DND-41 (cell line): ENCODE measurements around the gene TMEM132C.

Source experiments
- EZH2 ChIP-seq: IDR thresholded peaks from 3 replicates; pipeline ENCODE4 v1.6.1; 2012; ENCODE audit warnings: borderline replicate concordance, low read depth, mild to moderate bottlenecking, moderate library complexity, low read length, inconsistent platforms; ENCODE audit not compliant: severe bottlenecking
- TF ChIP-seq, protein P1 (sequence below): IDR thresholded peaks from 2 replicates; pipeline ENCODE4 v1.5.1; 2012; ENCODE audit warnings: borderline replicate concordance, low read length, moderate library complexity, mild to moderate bottlenecking; ENCODE audit not compliant: poor library complexity, severe bottlenecking; ENCODE audit errors: extremely low read depth

DNA sequence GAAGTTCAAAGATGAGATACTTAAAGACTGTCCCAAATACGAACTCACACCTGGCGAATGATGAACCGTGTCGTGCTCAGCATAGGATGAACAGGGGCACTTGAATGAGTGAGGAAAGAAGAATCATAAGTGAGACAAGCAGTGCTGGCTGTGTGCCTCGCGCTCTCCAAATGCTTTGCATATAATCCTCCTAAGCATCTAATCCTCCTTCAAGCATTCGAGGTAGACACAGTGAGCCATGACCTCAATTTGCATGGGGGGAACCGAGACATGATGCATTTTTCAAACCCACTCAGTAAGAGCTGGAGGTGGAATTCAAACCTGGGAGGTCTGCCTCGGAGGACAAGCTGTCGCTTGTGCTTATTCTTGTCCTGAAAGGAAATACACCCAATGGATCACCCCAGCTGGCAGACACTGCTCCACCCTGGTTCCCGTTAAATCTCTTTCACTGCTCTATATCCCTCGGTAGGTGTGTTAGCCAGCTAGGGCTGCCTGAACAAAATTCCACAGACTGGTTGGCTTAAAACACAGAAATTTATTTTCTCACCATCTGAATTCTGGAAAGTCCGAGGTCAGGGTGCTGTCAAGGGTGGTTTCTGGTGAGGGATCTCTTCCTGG lies 282.7 kb downstream of the TMEM132C start:
- TF ChIP-seq, protein P1, sequence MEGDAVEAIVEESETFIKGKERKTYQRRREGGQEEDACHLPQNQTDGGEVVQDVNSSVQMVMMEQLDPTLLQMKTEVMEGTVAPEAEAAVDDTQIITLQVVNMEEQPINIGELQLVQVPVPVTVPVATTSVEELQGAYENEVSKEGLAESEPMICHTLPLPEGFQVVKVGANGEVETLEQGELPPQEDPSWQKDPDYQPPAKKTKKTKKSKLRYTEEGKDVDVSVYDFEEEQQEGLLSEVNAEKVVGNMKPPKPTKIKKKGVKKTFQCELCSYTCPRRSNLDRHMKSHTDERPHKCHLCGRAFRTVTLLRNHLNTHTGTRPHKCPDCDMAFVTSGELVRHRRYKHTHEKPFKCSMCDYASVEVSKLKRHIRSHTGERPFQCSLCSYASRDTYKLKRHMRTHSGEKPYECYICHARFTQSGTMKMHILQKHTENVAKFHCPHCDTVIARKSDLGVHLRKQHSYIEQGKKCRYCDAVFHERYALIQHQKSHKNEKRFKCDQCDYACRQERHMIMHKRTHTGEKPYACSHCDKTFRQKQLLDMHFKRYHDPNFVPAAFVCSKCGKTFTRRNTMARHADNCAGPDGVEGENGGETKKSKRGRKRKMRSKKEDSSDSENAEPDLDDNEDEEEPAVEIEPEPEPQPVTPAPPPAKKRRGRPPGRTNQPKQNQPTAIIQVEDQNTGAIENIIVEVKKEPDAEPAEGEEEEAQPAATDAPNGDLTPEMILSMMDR = no peak
- no peak for TF ChIP-seq EZH2
